HG02870 (cell line): Measurements from ENCODE around the gene ARVCF.
"Not testable (repeated sequence)": the region's sequence is repeated elsewhere in the genome, so short reads cannot be mapped to it uniquely, and the experiment has no call there.

Experiments
- ATAC-seq: cut with Tn5 transposase; IDR thresholded peaks from one replicate; pipeline ENCODE4 v1.9.1; 2021; ENCODE audit warnings: mild to moderate bottlenecking, moderate library complexity; ENCODE audit not compliant: unreplicated experiment

Gene ARVCF

GRCh38 chr22:19941365-19942082 lies 75.1 kb downstream of the ARVCF start, which contains the start of the genes COMT and TXNRD2:
COMT (plus strand) TSS chr22:19941772; CDS start chr22:19962527, 20,755 bp downstream.
TXNRD2 (minus strand) TSS chr22:19941818; CDS start chr22:19941803, 15 bp downstream.
- no peak for ATAC-seq

DNA sequence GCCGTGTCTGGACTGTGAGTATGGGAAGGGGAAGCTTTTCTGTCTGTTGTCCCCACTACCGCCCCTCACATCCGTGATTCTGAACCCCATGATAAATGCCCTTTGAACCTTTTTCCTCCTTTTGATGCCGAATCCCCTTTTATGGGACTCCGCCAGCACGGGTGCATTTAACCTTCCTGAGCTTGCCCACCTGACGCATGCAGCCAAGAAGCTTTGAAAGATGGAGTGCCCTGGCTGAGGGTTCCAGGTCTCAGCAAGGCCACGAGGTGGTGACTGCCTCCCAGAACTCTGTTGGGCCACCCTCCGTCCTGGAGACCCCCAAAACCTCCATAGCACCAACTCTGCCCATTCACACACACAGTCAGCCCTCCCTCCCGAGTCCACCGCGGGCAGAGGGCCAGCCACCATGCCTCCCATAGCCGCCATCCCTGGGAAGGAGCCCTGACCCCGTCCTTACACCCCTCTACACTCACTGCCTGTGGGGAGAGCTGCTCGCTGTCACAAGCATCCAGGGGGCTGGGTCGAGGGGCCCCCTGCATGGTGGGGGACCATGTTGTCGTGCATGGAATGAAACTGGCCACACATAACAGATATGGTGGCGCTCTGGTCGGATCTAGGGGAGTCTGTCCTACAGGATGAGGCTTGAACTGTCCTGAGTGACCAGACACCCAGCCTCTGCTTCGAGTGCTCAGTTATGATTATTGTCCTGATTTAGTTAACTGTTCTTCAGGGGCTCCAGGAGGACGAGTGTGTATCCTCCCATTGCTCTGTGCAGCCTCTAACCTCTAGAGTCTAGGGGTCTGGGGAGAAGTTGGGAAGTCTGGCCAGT lies 75.9 kb downstream of the ARVCF start:
- ATAC-seq, result no peak

DNA sequence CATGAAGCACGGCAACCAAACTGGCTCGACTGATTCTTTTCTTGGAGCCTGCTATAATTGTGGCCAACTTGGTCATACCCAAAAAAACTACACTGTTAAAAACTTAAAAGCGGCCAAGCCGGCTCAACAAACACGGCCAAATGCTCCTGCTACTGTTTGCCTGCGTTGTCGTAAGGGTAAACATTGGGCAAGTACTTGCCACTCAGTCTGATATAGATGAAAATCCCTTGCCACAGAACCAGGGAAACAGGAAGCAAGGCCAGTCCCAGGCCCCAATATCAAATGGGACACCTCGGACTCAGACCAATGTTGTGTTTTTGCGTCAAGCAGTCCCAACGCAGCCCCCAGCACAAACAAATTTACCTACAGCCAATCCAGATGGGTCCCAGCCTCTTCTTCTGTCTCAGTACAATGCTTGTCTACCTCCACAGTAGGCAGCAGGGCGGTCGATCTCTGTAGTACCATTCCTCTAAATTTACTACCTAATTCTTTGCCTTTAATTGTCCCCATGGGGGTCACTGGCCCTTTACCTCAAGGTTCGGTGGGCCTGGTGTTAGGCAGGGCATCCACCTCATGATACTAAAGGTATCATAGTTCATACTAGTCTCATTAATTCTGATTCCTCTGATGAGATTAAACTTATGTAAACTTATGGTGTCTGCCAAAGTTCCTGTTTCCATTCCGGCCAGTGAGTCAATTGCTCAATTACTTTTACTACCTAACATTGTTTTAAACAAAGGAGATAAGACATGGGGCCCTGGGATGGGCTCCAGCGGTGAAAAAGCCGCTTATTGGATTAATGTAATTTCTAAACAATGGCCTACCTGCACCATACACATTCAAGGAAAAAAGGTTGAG lies 78.8 kb downstream of the ARVCF start:
- ATAC-seq, result no peak

DNA sequence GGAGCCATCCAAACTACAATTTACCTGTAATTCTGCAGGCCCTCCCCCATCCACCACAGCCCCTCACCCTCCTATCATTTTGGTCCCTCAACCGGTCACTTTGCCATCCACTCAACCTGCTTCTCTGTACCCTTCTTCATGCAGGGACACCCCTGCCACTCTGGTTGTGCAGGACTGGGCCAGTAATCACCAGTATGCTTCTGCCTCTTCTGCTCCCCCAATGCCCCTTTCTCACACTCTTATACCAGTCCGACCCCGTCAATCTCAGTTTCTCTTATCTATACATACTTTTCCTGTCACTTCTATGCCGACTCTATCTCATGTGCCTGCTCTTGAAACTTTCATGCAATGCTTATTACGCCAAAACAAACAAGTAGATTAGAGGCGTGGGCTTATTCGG lies 80.1 kb downstream of the ARVCF start:
- no peak for ATAC-seq

DNA sequence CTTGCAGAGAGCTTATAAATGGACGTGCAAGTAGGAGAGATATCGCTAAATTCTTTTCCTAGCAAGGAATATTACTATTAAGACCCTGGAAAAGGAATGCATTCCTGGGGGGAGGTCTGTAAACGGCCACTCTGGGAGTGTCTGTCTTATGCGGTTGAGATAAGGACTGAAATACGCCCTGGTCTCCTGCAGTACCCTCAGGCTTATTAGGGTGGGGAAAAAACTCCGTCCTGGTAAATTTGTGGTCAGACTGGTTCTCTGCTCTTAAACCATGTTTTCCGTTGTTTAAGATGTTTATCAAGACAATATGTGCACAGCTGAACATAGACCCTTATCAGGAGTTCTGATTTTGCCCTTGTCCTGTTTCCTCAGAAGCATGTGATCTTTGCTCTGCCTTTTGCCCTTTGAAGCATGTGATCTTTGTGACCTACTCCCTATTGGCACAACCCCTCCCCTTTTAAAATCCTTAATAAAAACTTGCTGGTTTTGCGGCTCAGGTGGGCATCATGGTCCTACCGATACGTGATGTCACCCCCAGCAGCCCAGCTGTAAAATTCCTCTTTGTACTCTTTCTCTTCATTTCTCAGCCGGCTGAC lies 81.4 kb downstream of the ARVCF start:
- ATAC-seq, result not testable (repeated sequence)

GRCh38 chr22:19933341-19934241 lies 83.0 kb downstream of the ARVCF start:
- ATAC-seq, result no peak

DNA sequence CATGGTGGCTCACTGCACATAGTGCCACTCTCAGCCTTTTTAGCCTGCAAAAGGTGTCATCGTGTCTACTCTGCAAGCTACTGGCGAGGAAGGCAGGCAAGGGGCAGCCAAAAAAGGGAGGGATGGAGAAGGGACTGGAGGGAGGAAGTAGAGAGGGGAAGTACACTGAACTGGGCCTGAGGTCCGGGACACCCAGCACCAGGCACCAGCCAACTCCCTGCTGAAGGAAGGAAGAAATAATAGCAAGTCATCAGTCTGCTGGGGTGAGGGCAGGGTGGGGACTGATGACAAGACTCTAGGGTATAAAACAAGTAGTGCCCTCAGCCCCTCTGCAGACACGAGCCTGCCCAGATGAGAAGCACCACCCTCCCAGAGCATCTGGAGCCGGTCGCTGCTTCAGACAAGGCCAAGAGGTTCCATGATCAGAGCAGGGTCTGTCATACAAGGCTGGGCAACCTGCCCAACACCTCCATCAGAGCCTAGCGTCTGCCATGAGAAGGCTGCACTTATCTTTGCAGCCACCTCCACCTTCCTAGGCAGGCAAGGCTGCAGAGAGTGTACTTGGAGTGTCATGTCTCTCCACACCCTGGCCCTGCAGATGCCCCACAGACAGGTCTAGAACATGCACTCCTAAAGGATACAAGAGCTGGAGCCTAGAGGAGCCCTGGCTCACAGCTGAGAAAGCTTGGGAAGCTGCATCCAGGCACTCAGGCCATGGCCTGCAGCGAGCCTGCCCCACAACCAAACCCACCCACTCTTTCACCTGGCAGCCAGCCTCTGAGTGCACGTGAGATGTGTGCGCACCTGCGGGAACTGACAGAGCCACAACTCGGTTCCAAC lies 84.0 kb downstream of the ARVCF start:
- no peak for ATAC-seq

- no peak for ATAC-seq
Measured at GRCh38 chr22:19931514-19931913, 85.1 kb downstream of the ARVCF start.

GRCh38 chr22:19930551-19931486 lies 85.8 kb downstream of the ARVCF start:
- no peak for ATAC-seq

- no peak for ATAC-seq
Measured at GRCh38 chr22:19929586-19930550, 86.8 kb downstream of the ARVCF start.

GRCh38 chr22:19928207-19928606 lies 88.4 kb downstream of the ARVCF start:
- ATAC-seq, result no peak

GRCh38 chr22:19927696-19928095 lies 88.9 kb downstream of the ARVCF start:
- ATAC-seq, result no peak

- ATAC-seq, result not testable (repeated sequence)
Measured at GRCh38 chr22:19926028-19926427, 90.6 kb downstream of the ARVCF start.

- ATAC-seq, result no peak
Measured at GRCh38 chr22:19923914-19924513, 92.6 kb downstream of the ARVCF start.

GRCh38 chr22:19921544-19922081 lies 95.0 kb downstream of the ARVCF start:
- no peak for ATAC-seq
